ENCODE results near the gene H2AZ2. TPM values are rescaled to one million over a fixed set of nuclear protein-coding genes. Genes with fewer than 3 reads are reported as not detected.

Gene H2AZ2
- total and polyA plus RNA-seq, 2 experiments from 2014 or later = 165 to 179 TPM

DNA sequence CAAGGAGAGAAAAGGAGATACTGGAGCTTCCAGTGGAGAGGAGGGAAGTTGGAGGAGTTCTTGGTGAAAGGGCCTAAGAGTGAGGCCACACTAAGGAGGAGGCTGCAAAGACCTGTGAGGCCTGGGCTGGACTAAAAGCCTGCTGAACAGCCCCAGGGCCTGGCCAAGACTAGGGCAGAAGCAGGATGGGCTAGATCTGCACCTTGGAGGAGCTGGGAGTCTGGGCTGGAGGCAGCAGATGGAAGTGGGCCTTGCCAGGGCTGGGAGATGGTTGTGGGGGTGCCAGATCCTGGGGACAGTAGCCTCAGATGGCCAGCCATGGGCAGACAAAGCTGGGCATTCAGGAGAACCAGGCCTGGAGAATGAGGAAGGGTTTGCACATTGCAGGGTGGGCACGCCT, 43.9 kb upstream of the H2AZ2 start:
- H3K9me3 ChIP-seq (ENCODE audit: low read depth) = no peaks in the 10 kb centered on the region
- peaks cover 3% of the 10 kb centered on the region for H3F3A ChIP-seq (ENCODE audit: insufficient read depth)
- H3K9me2 ChIP-seq (ENCODE audit: insufficient read depth) = no peaks in the 10 kb centered on the region
- no peak overlapping the region for H3K27ac ChIP-seq
- in situ Hi-C loops (cut with MboI) = no loop called here
- 56 to 95% methylated on average over 1 of the region's 1 CpG for WGBS, 2 experiments (ENCODE audit: low coverage in 1 of 2, low lambda C conversion rate in 2 of 2, missing lambda C conversion rate in 2 of 2)
- H3K79me2 ChIP-seq (ENCODE audit: insufficient read depth) = peaks cover 71% of the 10 kb centered on the region
- H3K36me3 ChIP-seq (ENCODE audit: low read depth) = no peaks in the 10 kb centered on the region
- DNase-seq = no peak
- no peak overlapping the region for H3K4me2 ChIP-seq (ENCODE audit: unreplicated experiment)
- no peaks in the 10 kb centered on the region for H3K27me3 ChIP-seq (replicated peaks; ENCODE audit: insufficient read depth)
- H3K4me3 ChIP-seq = no peak overlapping the region
- no peak for TF ChIP-seq EZH2 (IDR thresholded peaks at IDR 0.05; ENCODE audit: insufficient read depth, poor library complexity, severe bottlenecking)
- no peak for TF ChIP-seq EZH2phosphoT487 (IDR thresholded peaks at IDR 0.05; ENCODE audit: insufficient read depth, low read depth)
- H4K20me1 ChIP-seq (ENCODE audit: insufficient read depth) = no peaks in the 10 kb centered on the region
- H2AFZ ChIP-seq = no peak overlapping the region
- peaks cover under 1% of the 10 kb centered on the region for H3K4me1 ChIP-seq (ENCODE audit: insufficient read depth)
- no peak overlapping the region for H3K9ac ChIP-seq

GRCh38 chr7:44891372-44891771, 43.5 kb upstream of the H2AZ2 start:
- H3F3A ChIP-seq (ENCODE audit: insufficient read depth) = peaks cover 7% of the 10 kb centered on the region
- no peak overlapping the region for H3K4me2 ChIP-seq (ENCODE audit: unreplicated experiment)
- no peaks in the 10 kb centered on the region for H3K27me3 ChIP-seq (replicated peaks; ENCODE audit: insufficient read depth)
- no peak overlapping the region for H3K27ac ChIP-seq
- H4K20me1 ChIP-seq (ENCODE audit: insufficient read depth) = no peaks in the 10 kb centered on the region
- H3K36me3 ChIP-seq (ENCODE audit: low read depth) = no peaks in the 10 kb centered on the region
- 30 to 33% methylated on average over 2 of the region's 2 CpGs for WGBS, 2 experiments (ENCODE audit: low coverage in 1 of 2, low lambda C conversion rate in 2 of 2, missing lambda C conversion rate in 2 of 2)
- no peak overlapping the region for H2AFZ ChIP-seq
- no peak overlapping the region for H3K9ac ChIP-seq
- H3K4me3 ChIP-seq = no peak overlapping the region
- peaks cover 4% of the 10 kb centered on the region for H3K4me1 ChIP-seq (ENCODE audit: insufficient read depth)
- peaks cover 75% of the 10 kb centered on the region for H3K79me2 ChIP-seq (ENCODE audit: insufficient read depth)
- no peak for DNase-seq
- no peaks in the 10 kb centered on the region for H3K9me3 ChIP-seq (ENCODE audit: low read depth)
- TF ChIP-seq EZH2 (IDR thresholded peaks at IDR 0.05; ENCODE audit: insufficient read depth, poor library complexity, severe bottlenecking) = no peak
- TF ChIP-seq EZH2phosphoT487 (IDR thresholded peaks at IDR 0.05; ENCODE audit: insufficient read depth, low read depth) = no peak
- in situ Hi-C loops (cut with MboI) = no loop called here
- no peaks in the 10 kb centered on the region for H3K9me2 ChIP-seq (ENCODE audit: insufficient read depth)

DNA sequence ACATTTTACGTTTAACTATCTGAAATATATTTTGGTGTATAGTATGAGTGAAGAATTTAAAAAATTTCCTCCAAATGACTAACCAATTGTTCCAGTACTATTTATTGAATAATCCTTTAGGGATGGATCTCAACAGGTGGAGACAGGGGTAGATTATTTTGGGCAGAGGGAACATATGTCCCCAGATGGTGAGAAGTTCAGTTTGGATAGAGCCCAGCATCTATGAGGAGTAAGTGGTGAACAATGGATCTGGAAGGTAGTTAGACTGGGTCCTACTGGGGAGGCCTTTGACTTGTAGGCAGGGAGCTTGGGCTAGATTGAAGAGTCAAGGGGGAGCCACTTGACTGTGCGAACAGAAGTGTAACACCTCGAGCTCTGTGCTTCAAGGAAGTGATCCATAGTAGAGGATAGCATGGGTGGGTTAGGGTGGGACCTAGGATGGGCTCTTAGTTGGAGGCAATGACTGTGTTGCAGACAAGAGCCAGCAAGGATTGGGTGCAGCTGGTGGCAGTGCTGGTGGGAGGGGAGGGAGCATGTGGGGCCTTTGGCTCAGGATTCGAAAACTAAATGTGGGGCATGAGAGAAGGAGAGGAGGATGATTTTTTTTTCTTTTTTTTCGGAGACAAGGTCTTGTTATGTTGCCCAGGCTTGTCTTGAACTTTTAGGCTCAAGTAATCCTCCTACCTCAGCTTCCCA, 41.3 kb upstream of the H2AZ2 start:
- in situ Hi-C loops (cut with MboI) = no loop called here
- 69 to 74% methylated on average over 4 to 5 of the region's 5 CpGs for WGBS, 2 experiments (ENCODE audit: low coverage in 1 of 2, low lambda C conversion rate in 2 of 2, missing lambda C conversion rate in 2 of 2)
- H3K9ac ChIP-seq = no peak overlapping the region
- no peak overlapping the region for H3K27ac ChIP-seq
- H3K9me3 ChIP-seq (ENCODE audit: low read depth) = no peaks in the 10 kb centered on the region
- no peak overlapping the region for H3K4me2 ChIP-seq (ENCODE audit: unreplicated experiment)
- DNase-seq = no peak
- peaks cover 8% of the 10 kb centered on the region for H3K4me1 ChIP-seq (ENCODE audit: insufficient read depth)
- no peak overlapping the region for H3K4me3 ChIP-seq
- H3K36me3 ChIP-seq (ENCODE audit: low read depth) = no peaks in the 10 kb centered on the region
- H4K20me1 ChIP-seq (ENCODE audit: insufficient read depth) = no peaks in the 10 kb centered on the region
- peaks cover 16% of the 10 kb centered on the region for H3F3A ChIP-seq (ENCODE audit: insufficient read depth)
- H3K9me2 ChIP-seq (ENCODE audit: insufficient read depth) = no peaks in the 10 kb centered on the region
- no peak overlapping the region for H2AFZ ChIP-seq
- TF ChIP-seq EZH2 (IDR thresholded peaks at IDR 0.05; ENCODE audit: insufficient read depth, poor library complexity, severe bottlenecking) (no peak), EZH2phosphoT487 (IDR thresholded peaks at IDR 0.05; ENCODE audit: insufficient read depth, low read depth) (no peak)
- H3K27me3 ChIP-seq (replicated peaks; ENCODE audit: insufficient read depth) = no peaks in the 10 kb centered on the region
- peaks cover 70% of the 10 kb centered on the region for H3K79me2 ChIP-seq (ENCODE audit: insufficient read depth)

DNA sequence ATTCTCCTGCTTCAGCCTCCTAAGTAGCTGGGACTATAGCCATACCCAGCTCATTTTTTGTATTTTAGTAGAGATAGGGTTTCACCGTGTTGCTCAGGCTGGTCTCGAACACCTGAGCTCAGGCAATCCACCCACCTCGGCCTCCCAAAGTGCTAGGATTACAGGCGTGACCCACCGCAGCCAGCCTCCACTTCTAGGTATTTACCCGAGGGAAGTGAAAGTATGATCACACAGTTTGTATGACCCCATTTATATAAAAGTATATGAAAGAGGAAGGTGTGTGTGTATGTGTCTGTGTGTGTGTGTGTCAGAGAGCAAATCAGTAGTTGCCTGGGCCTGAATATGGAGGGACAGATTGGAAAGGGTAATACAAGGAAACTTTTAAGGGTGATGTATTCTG, 39.4 kb upstream of the H2AZ2 start:
- Histone ChIP-seq H3K4me3 (no peak overlapping the region), H3K27me3 (replicated peaks; ENCODE audit: insufficient read depth) (no peaks in the 10 kb centered on the region), H3K9me2 (ENCODE audit: insufficient read depth) (no peaks in the 10 kb centered on the region), H3K9me3 (ENCODE audit: low read depth) (no peaks in the 10 kb centered on the region), H3K9ac (no peak overlapping the region), H3K4me2 (ENCODE audit: unreplicated experiment) (no peak overlapping the region), H3K4me1 (ENCODE audit: insufficient read depth) (peaks cover 26% of the 10 kb centered on the region), H3K27ac (peak overlapping the region; percentile 100; the same call in 1 of the 2 replicates), H2AFZ (no peak overlapping the region), H4K20me1 (ENCODE audit: insufficient read depth) (no peaks in the 10 kb centered on the region), H3F3A (ENCODE audit: insufficient read depth) (peaks cover 36% of the 10 kb centered on the region), H3K79me2 (ENCODE audit: insufficient read depth) (peaks cover 75% of the 10 kb centered on the region), H3K36me3 (ENCODE audit: low read depth) (no peaks in the 10 kb centered on the region)
- in situ Hi-C loops (cut with MboI) = no loop called here
- 70 to 75% methylated on average over 6 of the region's 6 CpGs for WGBS, 2 experiments (ENCODE audit: low coverage in 1 of 2, low lambda C conversion rate in 2 of 2, missing lambda C conversion rate in 2 of 2)
- DNase-seq = no peak
- no peak for TF ChIP-seq EZH2 (IDR thresholded peaks at IDR 0.05; ENCODE audit: insufficient read depth, poor library complexity, severe bottlenecking)
- no peak for TF ChIP-seq EZH2phosphoT487 (IDR thresholded peaks at IDR 0.05; ENCODE audit: insufficient read depth, low read depth)
